Transverse colon (tissue), 4 donors: ENCODE data around the gene LCNL1.

Experiments
- EP300 ChIP-seq: sonication (generic); formaldehyde crosslinking; IDR thresholded peaks from one replicate; pipeline ENCODE4 v1.6.1; 2017; ENCODE audit warnings: antibody characterized with exemption, low read depth
- POLR2A ChIP-seq: fragments of 450-650 bp; IDR thresholded peaks from one replicate; pipeline ENCODE4 v1.6.1; 2016; ENCODE audit warnings: antibody characterized with exemption, mild to moderate bottlenecking, moderate library complexity
- POLR2AphosphoS5 ChIP-seq, 3 donors: sonication (generic); formaldehyde crosslinking; IDR thresholded peaks; one replicate each; pipeline ENCODE4 v1.6.1; 2016; ENCODE audit warnings: antibody characterized with exemption in 3 of 3
- TF ChIP-seq, protein P1 (sequence below), 5 experiments: fragments of 200-600 bp in 3 of 5; fragments of 450-650 bp in 2 of 5; sonication (generic) in 3 of 5; IDR thresholded peaks; 1 replicate in 2 of 5; 2 replicates in 3 of 5; pipeline ENCODE4 v1.5.1; 2016 to 2017; ENCODE audit warnings: antibody characterized with exemption in 5 of 5, inconsistent platforms in 3 of 5, mild to moderate bottlenecking in 2 of 5, moderate library complexity in 1 of 5

DNA sequence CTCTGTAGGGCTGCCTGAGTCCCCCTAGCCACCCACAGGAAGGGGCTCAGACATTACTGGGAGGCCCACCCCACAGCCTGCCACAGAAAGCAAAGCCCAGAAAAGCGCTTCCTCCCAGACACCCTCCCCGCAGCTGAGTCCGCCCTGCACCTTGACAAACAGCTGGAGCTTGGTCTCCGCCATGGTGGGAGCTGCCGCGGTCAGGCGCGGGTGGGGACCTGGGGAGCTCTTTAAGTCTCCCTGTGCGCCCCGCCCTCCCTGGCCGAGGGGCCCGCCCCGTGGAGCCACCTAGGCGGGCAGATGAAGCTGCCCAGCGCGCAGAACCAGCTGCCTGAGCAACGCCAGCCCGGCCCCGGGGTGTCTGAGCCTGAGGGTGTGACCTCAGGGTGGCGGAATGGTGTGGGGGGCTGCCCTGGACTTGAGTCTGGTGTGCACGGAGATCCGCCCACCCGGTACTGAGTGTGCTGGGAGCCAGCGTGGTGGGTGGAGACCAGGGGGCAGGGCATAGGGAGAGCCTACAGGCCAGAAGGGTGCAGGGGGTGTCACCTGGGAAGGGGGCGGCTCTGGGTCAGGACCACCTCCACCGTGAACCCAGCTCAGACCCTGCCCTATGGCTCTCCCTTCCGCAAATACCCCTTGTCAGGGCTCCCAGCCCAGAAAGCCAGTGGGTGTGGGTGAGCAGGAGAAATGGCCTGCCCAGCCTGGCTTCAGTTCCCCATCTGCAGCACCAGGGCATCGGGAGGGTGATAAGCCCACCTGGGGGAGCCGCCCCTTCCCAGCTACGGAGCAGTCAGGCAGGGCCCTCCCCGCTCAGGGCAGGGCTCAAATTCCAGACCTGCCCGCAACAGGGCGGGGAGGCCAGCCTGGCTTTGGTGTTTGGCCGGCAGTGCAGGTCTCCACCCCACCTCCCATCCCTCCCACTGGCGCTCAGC is 13.8 kb downstream of the LCNL1 start, which contains the start of gene CLIC3:
- TF ChIP-seq, protein P1, sequence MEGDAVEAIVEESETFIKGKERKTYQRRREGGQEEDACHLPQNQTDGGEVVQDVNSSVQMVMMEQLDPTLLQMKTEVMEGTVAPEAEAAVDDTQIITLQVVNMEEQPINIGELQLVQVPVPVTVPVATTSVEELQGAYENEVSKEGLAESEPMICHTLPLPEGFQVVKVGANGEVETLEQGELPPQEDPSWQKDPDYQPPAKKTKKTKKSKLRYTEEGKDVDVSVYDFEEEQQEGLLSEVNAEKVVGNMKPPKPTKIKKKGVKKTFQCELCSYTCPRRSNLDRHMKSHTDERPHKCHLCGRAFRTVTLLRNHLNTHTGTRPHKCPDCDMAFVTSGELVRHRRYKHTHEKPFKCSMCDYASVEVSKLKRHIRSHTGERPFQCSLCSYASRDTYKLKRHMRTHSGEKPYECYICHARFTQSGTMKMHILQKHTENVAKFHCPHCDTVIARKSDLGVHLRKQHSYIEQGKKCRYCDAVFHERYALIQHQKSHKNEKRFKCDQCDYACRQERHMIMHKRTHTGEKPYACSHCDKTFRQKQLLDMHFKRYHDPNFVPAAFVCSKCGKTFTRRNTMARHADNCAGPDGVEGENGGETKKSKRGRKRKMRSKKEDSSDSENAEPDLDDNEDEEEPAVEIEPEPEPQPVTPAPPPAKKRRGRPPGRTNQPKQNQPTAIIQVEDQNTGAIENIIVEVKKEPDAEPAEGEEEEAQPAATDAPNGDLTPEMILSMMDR (IDR thresholded peaks at IDR 0.05): no peak
- TF ChIP-seq POLR2AphosphoS5 (IDR thresholded peaks at IDR 0.05): no peak
- no peak for TF ChIP-seq POLR2A
- TF ChIP-seq EP300: no peak
